HG03521 (cell line): ENCODE data around the gene CNTRL.

Experiments used
- ATAC-seq: cut with Tn5 transposase; IDR thresholded peaks from one replicate; pipeline ENCODE4 v1.9.1; 2021; ENCODE audit warnings: mild to moderate bottlenecking, moderate library complexity; ENCODE audit not compliant: unreplicated experiment

CNTRL gene

GRCh38 chr9:121179930-121180681, 105.4 kb downstream of the CNTRL start:
- no peak for ATAC-seq

- ATAC-seq, result no peak
Observed at GRCh38 chr9:121182101-121182836, 107.5 kb downstream of the CNTRL start.

- no peak for ATAC-seq
Observed at GRCh38 chr9:121182989-121183388, 108.2 kb downstream of the CNTRL start.

- ATAC-seq, result no peak
Observed at GRCh38 chr9:121183666-121184423, 109.1 kb downstream of the CNTRL start.

- no peak for ATAC-seq
Observed at GRCh38 chr9:121184463-121184862, 109.7 kb downstream of the CNTRL start.

GRCh38 chr9:121185178-121185745, 110.5 kb downstream of the CNTRL start:
- ATAC-seq, result no peak

- no peak for ATAC-seq
Observed at GRCh38 chr9:121185774-121186403, 111.1 kb downstream of the CNTRL start.

GRCh38 chr9:121187636-121188305, 113.0 kb downstream of the CNTRL start:
- ATAC-seq, result no peak

GRCh38 chr9:121189006-121189405, 114.3 kb downstream of the CNTRL start:
- ATAC-seq, result no peak

GRCh38 chr9:121189660-121190059, 114.9 kb downstream of the CNTRL start:
- no peak for ATAC-seq

- no peak for ATAC-seq
Observed at GRCh38 chr9:121191235-121191634, 116.5 kb downstream of the CNTRL start.

GRCh38 chr9:121192518-121192917, 117.8 kb downstream of the CNTRL start:
- no peak for ATAC-seq

- no peak for ATAC-seq
Observed at GRCh38 chr9:121192959-121193640, 118.3 kb downstream of the CNTRL start.

GRCh38 chr9:121194730-121195129, 120.0 kb downstream of the CNTRL start:
- no peak for ATAC-seq

GRCh38 chr9:121196389-121196788, 121.6 kb downstream of the CNTRL start:
- ATAC-seq, result no peak

GRCh38 chr9:121197132-121197531, 122.4 kb downstream of the CNTRL start:
- ATAC-seq, result no peak

GRCh38 chr9:121198512-121199042, 123.8 kb downstream of the CNTRL start:
- ATAC-seq, result no peak

GRCh38 chr9:121199921-121200320, 125.2 kb downstream of the CNTRL start:
- ATAC-seq, result no peak

- ATAC-seq, result no peak
Observed at GRCh38 chr9:121200356-121200755, 125.6 kb downstream of the CNTRL start.
